Right lobe of liver (tissue), 4 donors: Measurements from ENCODE around the gene MNS1.
"Not testable (repeated sequence)": the region's sequence is repeated elsewhere in the genome, so short reads cannot be mapped to it uniquely, and the experiment has no call there.

ENCODE experiments used
- CTCF ChIP-seq, 4 donors: fragments of 200-600 bp in 3 of 4; fragments of 450-650 bp in 1 of 4; IDR thresholded peaks; one replicate each; pipeline versions ENCODE4 v1.5.1 to v1.8.0; 2016 to 2022; ENCODE audit warnings: antibody characterized with exemption in 4 of 4, mild to moderate bottlenecking in 2 of 4
- POLR2A ChIP-seq: fragments of 450-650 bp; IDR thresholded peaks from one replicate; pipeline ENCODE4 v1.6.1; 2017; ENCODE audit warnings: antibody characterized with exemption, mild to moderate bottlenecking
- donor health status: DM: no; HTN: no; CAD: no.
- donor health status: DM: no; HTN: no; CAD: no.
- donor health status: DM: no; HTN: yes; CAD: no.

- TF ChIP-seq POLR2A; CTCF (IDR thresholded peaks at IDR 0.05): not testable (repeated sequence)
These were observed 20.5 kb upstream of the MNS1 start for GRCh38 chr15:56485426-56485825.
